HEK293 (cell line): Measurements from ENCODE around the gene OCRL.

Experiments
- CTCF ChIA-PET: fragments of 350-600 bp; formaldehyde crosslinking; extraction: SDS; loops from one replicate; lab custom pipeline; 2021; ENCODE audit warnings: antibody characterized with exemption; lab: Yijun Ruan, JAX
- POLR2A ChIA-PET: fragments of 300-600 bp; formaldehyde crosslinking; extraction: SDS; loops from one replicate; lab custom pipeline; 2020; ENCODE audit warnings: antibody characterized with exemption, inconsistent platforms; lab: Yijun Ruan, JAX
- H3K27ac ChIP-seq: fragments of 200-500 bp; sonication (Bioruptor generic); 2 replicates; pipeline ENCODE4 v1.5.1; 2014; ENCODE audit warnings: low read depth, low read length, control low read depth, inconsistent platforms; ENCODE audit errors: extremely low read depth
- H3K36me3 ChIP-seq, 2 experiments: fragments of 200-500 bp in 1 of 2; sonication (Bioruptor generic) in 1 of 2; 1 replicate in 1 of 2; 2 replicates in 1 of 2; pipeline ENCODE4 v1.5.1; 2014 to 2017; ENCODE audit warnings: inconsistent platforms in 2 of 2, low read length in 2 of 2; ENCODE audit not compliant: control insufficient read depth in 2 of 2, insufficient read depth in 1 of 2
- H3K4me1 ChIP-seq: fragments of 200-500 bp; sonication (Bioruptor generic); 2 replicates; pipeline ENCODE4 v1.5.1; 2014; ENCODE audit warnings: mild to moderate bottlenecking, low read length, inconsistent platforms; ENCODE audit not compliant: control insufficient read depth, insufficient read depth
- H3K4me3 ChIP-seq: 2 replicates; pipeline ENCODE4 v1.5.1; 2011; ENCODE audit warnings: low read depth, mild to moderate bottlenecking, control low read depth, low read length, moderate library complexity
- H3K9me3 ChIP-seq: fragments of 200-500 bp; sonication (Bioruptor generic); 2 replicates; pipeline ENCODE4 v1.5.1; 2014; ENCODE audit warnings: low read depth, low read length, inconsistent platforms; ENCODE audit not compliant: control insufficient read depth, insufficient read depth
- KLF10 ChIP-seq: fragments of 450-650 bp; IDR thresholded peaks from 2 replicates; pipeline ENCODE4 v1.5.1; 2018; ENCODE audit warnings: missing biosample characterization, mild to moderate bottlenecking, missing genetic modification characterization
- KLF16 ChIP-seq: fragments of 450-650 bp; formaldehyde crosslinking; IDR thresholded peaks from 2 replicates; pipeline ENCODE4 v1.5.1; 2017; ENCODE audit warnings: missing biosample characterization, missing genetic modification characterization
- PRDM1 ChIP-seq: fragments of 450-650 bp; formaldehyde crosslinking; IDR thresholded peaks from 2 replicates; pipeline ENCODE4; 2016; ENCODE audit warnings: missing biosample characterization, missing genetic modification characterization
- SALL2 ChIP-seq: fragments of 450-650 bp; formaldehyde crosslinking; IDR thresholded peaks from 2 replicates; pipeline ENCODE4 v1.5.0; 2017; ENCODE audit warnings: missing biosample characterization, mild to moderate bottlenecking, missing genetic modification characterization, borderline replicate concordance
- SCRT2 ChIP-seq: fragments of 450-650 bp; formaldehyde crosslinking; IDR thresholded peaks from 2 replicates; pipeline ENCODE4 v1.5.1; 2016; ENCODE audit warnings: missing biosample characterization, missing genetic modification characterization
- SETDB1 ChIP-seq: IDR thresholded peaks from one replicate; pipeline ENCODE4 v1.6.1; 2017; ENCODE audit warnings: mild to moderate bottlenecking, low read length, moderate library complexity, mixed read lengths; ENCODE audit not compliant: insufficient read length
- ZBTB48 ChIP-seq: fragments of 450-650 bp; formaldehyde crosslinking; IDR thresholded peaks from 2 replicates; pipeline ENCODE4 v1.5.1; 2016; ENCODE audit warnings: missing biosample characterization, missing genetic modification characterization
- ZBTB49 ChIP-seq: fragments of 450-650 bp; formaldehyde crosslinking; IDR thresholded peaks from 2 replicates; pipeline ENCODE4 v1.5.1; 2016; ENCODE audit warnings: missing biosample characterization, missing genetic modification characterization, low read depth
- ZFP69B ChIP-seq: fragments of 450-650 bp; formaldehyde crosslinking; IDR thresholded peaks from 2 replicates; pipeline ENCODE4 v1.5.1; 2016; ENCODE audit warnings: missing biosample characterization, missing genetic modification characterization
- ZNF174 ChIP-seq: fragments of 450-650 bp; formaldehyde crosslinking; IDR thresholded peaks from 2 replicates; pipeline ENCODE4 v1.5.0; 2017; ENCODE audit warnings: missing biosample characterization, mild to moderate bottlenecking, missing genetic modification characterization
- ZNF175 ChIP-seq: fragments of 450-650 bp; formaldehyde crosslinking; IDR thresholded peaks from 2 replicates; pipeline ENCODE4 v1.5.1; 2016; ENCODE audit warnings: missing biosample characterization, missing genetic modification characterization
- ZNF19 ChIP-seq: fragments of 450-650 bp; formaldehyde crosslinking; IDR thresholded peaks from 2 replicates; pipeline ENCODE4; 2016; ENCODE audit warnings: missing biosample characterization, missing genetic modification characterization, low read depth
- ZNF341 ChIP-seq: fragments of 450-650 bp; formaldehyde crosslinking; IDR thresholded peaks from 2 replicates; pipeline ENCODE4; 2016; ENCODE audit warnings: low read depth, missing biosample characterization, missing genetic modification characterization
- ZNF350 ChIP-seq: fragments of 450-650 bp; formaldehyde crosslinking; IDR thresholded peaks from 2 replicates; pipeline ENCODE4 v1.5.0; 2017; ENCODE audit warnings: missing biosample characterization, mild to moderate bottlenecking, missing genetic modification characterization
- ZNF366 ChIP-seq: fragments of 450-650 bp; formaldehyde crosslinking; conservative IDR thresholded peaks from 2 replicates; pipeline ENCODE4 v1.5.1; 2016; ENCODE audit warnings: missing biosample characterization, missing genetic modification characterization
- ZNF416 ChIP-seq: fragments of 450-650 bp; formaldehyde crosslinking; IDR thresholded peaks from 2 replicates; pipeline ENCODE4 v1.5.1; 2016; ENCODE audit warnings: missing biosample characterization, missing genetic modification characterization
- ZNF558 ChIP-seq: fragments of 450-650 bp; formaldehyde crosslinking; IDR thresholded peaks from 2 replicates; pipeline ENCODE4 v1.5.1; 2016; ENCODE audit warnings: missing biosample characterization, missing genetic modification characterization
- ZNF571 ChIP-seq: fragments of 450-650 bp; formaldehyde crosslinking; IDR thresholded peaks from 2 replicates; pipeline ENCODE4 v1.5.0; 2017; ENCODE audit warnings: missing biosample characterization, missing genetic modification characterization
- ZNF580 ChIP-seq: fragments of 450-650 bp; formaldehyde crosslinking; IDR thresholded peaks from 2 replicates; pipeline ENCODE4 v1.5.1; 2016; ENCODE audit warnings: missing biosample characterization, missing genetic modification characterization
- ZNF660 ChIP-seq: fragments of 450-650 bp; IDR thresholded peaks from 2 replicates; pipeline ENCODE4 v1.5.1; 2018; ENCODE audit warnings: missing biosample characterization, mild to moderate bottlenecking, missing genetic modification characterization
- ZNF704 ChIP-seq: fragments of 450-650 bp; formaldehyde crosslinking; IDR thresholded peaks from 2 replicates; pipeline ENCODE4 v1.5.1; 2016; ENCODE audit warnings: missing biosample characterization, missing genetic modification characterization
- ZNF747 ChIP-seq: fragments of 450-650 bp; formaldehyde crosslinking; IDR thresholded peaks from 2 replicates; pipeline ENCODE4 v1.5.1; 2016; ENCODE audit warnings: missing biosample characterization, missing genetic modification characterization
- ZNF830 ChIP-seq: fragments of 450-650 bp; IDR thresholded peaks from 2 replicates; pipeline ENCODE4 v1.5.0; 2018; ENCODE audit warnings: missing biosample characterization, missing genetic modification characterization, low read depth, mild to moderate bottlenecking, moderate library complexity
- ZSCAN4 ChIP-seq: fragments of 450-650 bp; formaldehyde crosslinking; IDR thresholded peaks from 2 replicates; pipeline ENCODE4 v1.5.1; 2017; ENCODE audit warnings: missing biosample characterization, missing genetic modification characterization

OCRL gene

GRCh38 chrX:129529685-129530281 lies 10.3 kb upstream of the OCRL start (continued):
- TF ChIP-seq ZSCAN4 (tag by site-specific recombination) (0 out of 2 replicates have a peak, but pooled peaks have one; percentile 10), ZBTB48 (tag by site-specific recombination) (no peak), ZNF175 (tag by site-specific recombination) (no peak), ZFP69B (tag by site-specific recombination) (0 out of 2 replicates have a peak, but pooled peaks have one; percentile 36), ZNF366 (peak; percentile 36; the same call in 1 of the 2 replicates), ZNF571 (tag by site-specific recombination) (no peak)

- no peaks in the 10 kb centered on the region; the same call in 1 of the 2 replicates for H3K4me1 ChIP-seq
- ChIA-PET CTCF (interaction anchor here (0.6 kb wide), 1 partner anchor 15 kb away, joined by 4 read pairs; no protein-coding TSS in a partner anchor), POLR2A (no interaction called here)
Observed at GRCh38 chrX:129530410-129530809, 9.6 kb upstream of the OCRL start.

More at GRCh38 chrX:129530410-129530809, 9.6 kb upstream of the OCRL start:
- no peaks in the 10 kb centered on the region for H3K9me3 ChIP-seq
- no peaks in the 10 kb centered on the region for H3K36me3 ChIP-seq
- H3K4me3 ChIP-seq: no peak overlapping the region
- H3K27ac ChIP-seq: no peak overlapping the region
- TF ChIP-seq ZNF747 (tag by site-specific recombination): no peak
- no peak for TF ChIP-seq ZNF19 (tag by site-specific recombination)
- TF ChIP-seq SETDB1: no peak
- TF ChIP-seq KLF16: no peak
- no peak for TF ChIP-seq ZNF580 (tag by site-specific recombination)
- no peak for TF ChIP-seq PRDM1 (tag by site-specific recombination)
- no peak for TF ChIP-seq ZBTB49 (tag by site-specific recombination)
- TF ChIP-seq ZNF174 (tag by site-specific recombination): no peak
- no peak for TF ChIP-seq ZNF341 (tag by site-specific recombination)
- TF ChIP-seq ZNF366: no peak
- no peak for TF ChIP-seq SALL2 (tag by site-specific recombination)
- no peak for TF ChIP-seq ZNF660
- TF ChIP-seq SCRT2: no peak
- no peak for TF ChIP-seq ZNF558 (tag by site-specific recombination)
- TF ChIP-seq ZNF704 (tag by site-specific recombination): no peak
- TF ChIP-seq ZNF416 (tag by site-specific recombination): no peak
- no peak for TF ChIP-seq KLF10 (tag by site-specific recombination)
- TF ChIP-seq ZNF350: no peak
- no peak for TF ChIP-seq ZNF830 (tag by site-specific recombination)
